OCI-LY1 (cell line): ENCODE data around the gene SGK2.

ENCODE experiments used
- H2AFZ ChIP-seq: fragments of 200-600 bp; sonication (generic), shearing (Covaris generic); 2 replicates; pipeline ENCODE4 v1.6.0; 2014; ENCODE audit warnings: antibody characterized with exemption, mild to moderate bottlenecking, low read length
- H3F3A ChIP-seq: fragments of 200-600 bp; sonication (generic), shearing (Covaris generic); 2 replicates; pipeline ENCODE4 v1.6.0; 2014; ENCODE audit warnings: mild to moderate bottlenecking, antibody characterized with exemption, low read length, moderate library complexity; ENCODE audit not compliant: insufficient read depth
- H3K27ac ChIP-seq: fragments of 200-600 bp; sonication (generic); 2 replicates; pipeline ENCODE4 v1.5.1; 2014; ENCODE audit warnings: low read length, mixed run types, mild to moderate bottlenecking, low read depth; ENCODE audit not compliant: poor library complexity, severe bottlenecking
- H3K27me3 ChIP-seq: fragments of 200-600 bp; sonication (generic); 2 replicates; pipeline ENCODE4 v1.6.0; 2014; ENCODE audit warnings: antibody characterized with exemption, mild to moderate bottlenecking, low read length, moderate library complexity; ENCODE audit not compliant: insufficient read depth
- H3K36me3 ChIP-seq: fragments of 200-600 bp; sonication (generic); 2 replicates; pipeline ENCODE4 v1.6.1; 2014; ENCODE audit warnings: mild to moderate bottlenecking, antibody characterized with exemption, low read length, moderate library complexity, mixed read lengths; ENCODE audit not compliant: insufficient read depth
- H3K4me1 ChIP-seq: fragments of 200-600 bp; sonication (generic); 2 replicates; pipeline ENCODE4 v1.5.1; 2014; ENCODE audit warnings: mild to moderate bottlenecking, low read length, moderate library complexity; ENCODE audit not compliant: insufficient read depth, severe bottlenecking
- H3K4me2 ChIP-seq: fragments of 200-600 bp; sonication (generic), shearing (Covaris generic); 2 replicates; pipeline ENCODE4 v1.6.1; 2014; ENCODE audit warnings: low read length
- H3K4me3 ChIP-seq: fragments of 200-600 bp; sonication (generic); 2 replicates; pipeline ENCODE4 v1.5.1; 2014; ENCODE audit warnings: low read length, low read depth, mild to moderate bottlenecking, mixed read lengths; ENCODE audit not compliant: poor library complexity, severe bottlenecking
- H3K79me2 ChIP-seq: fragments of 200-600 bp; shearing (Covaris generic); 2 replicates; pipeline ENCODE4 v1.6.1; 2016; ENCODE audit warnings: mixed run types, low read length, mixed read lengths; ENCODE audit not compliant: insufficient read depth
- H3K9ac ChIP-seq: fragments of 200-600 bp; sonication (generic), shearing (Covaris generic); 2 replicates; pipeline ENCODE4 v1.6.1; 2014; ENCODE audit warnings: mild to moderate bottlenecking, low read length, mixed read lengths
- H3K9me2 ChIP-seq: fragments of 200-600 bp; sonication (generic), shearing (Covaris generic); 2 replicates; pipeline ENCODE4 v1.6.1; 2014; ENCODE audit warnings: low read depth, mild to moderate bottlenecking, low read length, mixed read lengths
- H3K9me3 ChIP-seq: fragments of 200-600 bp; shearing (Covaris generic); 2 replicates; pipeline ENCODE4 v1.6.1; 2014; ENCODE audit warnings: low read length, mixed read lengths
- H4K20me1 ChIP-seq: fragments of 200-600 bp; sonication (generic), shearing (Covaris generic); 2 replicates; pipeline ENCODE4 v1.6.0; 2016; ENCODE audit warnings: mild to moderate bottlenecking, low read length; ENCODE audit not compliant: insufficient read depth
- EZH2 ChIP-seq: fragments of 200-600 bp; sonication (generic), shearing (Covaris generic); IDR thresholded peaks from 2 replicates; pipeline ENCODE4 v1.8.0; 2017; ENCODE audit warnings: borderline replicate concordance, mixed run types, mild to moderate bottlenecking, antibody characterized with exemption, low read length, moderate library complexity, mixed read lengths
- TF ChIP-seq, protein P1 (sequence below): fragments of 200-600 bp; sonication (generic), shearing (Covaris generic); IDR thresholded peaks from 2 replicates; pipeline ENCODE4 v1.5.1; 2017; ENCODE audit warnings: mild to moderate bottlenecking, antibody characterized with exemption, low read length, moderate library complexity, mixed read lengths

The SGK2 gene

DNA sequence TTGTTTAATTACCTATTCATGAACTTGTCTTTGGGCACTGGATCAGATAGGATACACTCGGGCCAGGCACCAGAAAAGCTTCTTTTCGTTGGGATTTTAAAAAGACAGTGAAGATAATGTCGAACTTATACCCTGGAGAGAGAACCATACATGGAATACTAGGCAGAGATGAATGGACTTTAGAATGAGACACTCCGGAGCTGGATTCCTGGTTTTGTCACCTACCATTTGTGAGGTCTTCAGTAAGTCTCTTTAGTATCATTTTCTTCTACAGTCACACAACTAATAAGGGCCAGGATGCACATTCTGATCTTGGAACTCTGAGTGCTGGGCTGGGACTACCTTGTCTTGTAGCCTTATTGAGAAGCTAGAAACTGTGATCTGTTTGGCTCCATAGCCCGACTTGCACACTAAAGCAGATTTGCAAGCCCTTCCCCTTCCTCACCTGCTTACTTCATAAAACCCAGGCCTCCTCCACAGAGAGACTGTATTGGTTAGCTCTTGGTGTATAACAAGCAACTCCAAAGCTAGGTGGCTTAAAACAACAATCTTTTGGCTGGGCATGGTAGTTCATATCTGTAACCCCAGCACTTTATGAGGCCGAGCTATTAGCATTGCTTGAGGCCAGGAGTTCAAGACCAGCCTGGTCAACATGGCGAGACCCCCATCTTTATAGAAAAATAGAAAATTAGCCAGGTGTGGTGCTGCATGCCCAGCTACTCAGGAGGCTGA, 24.5 kb downstream of the SGK2 start:
- Histone ChIP-seq H3K27me3 (no peaks in the 10 kb centered on the region), H3K9ac (no peak overlapping the region), H3K79me2 (no peaks in the 10 kb centered on the region), H3K9me3 (no peaks in the 10 kb centered on the region), H3K36me3 (no peaks in the 10 kb centered on the region), H3K4me1 (peaks cover 25% of the 10 kb centered on the region), H3F3A (no peaks in the 10 kb centered on the region), H4K20me1 (no peaks in the 10 kb centered on the region), H3K27ac (peak overlapping the region; percentile 82), H3K9me2 (no peaks in the 10 kb centered on the region), H2AFZ (no peak overlapping the region), H3K4me2 (no peak overlapping the region), H3K4me3 (no peak overlapping the region)
- TF ChIP-seq, protein P1, sequence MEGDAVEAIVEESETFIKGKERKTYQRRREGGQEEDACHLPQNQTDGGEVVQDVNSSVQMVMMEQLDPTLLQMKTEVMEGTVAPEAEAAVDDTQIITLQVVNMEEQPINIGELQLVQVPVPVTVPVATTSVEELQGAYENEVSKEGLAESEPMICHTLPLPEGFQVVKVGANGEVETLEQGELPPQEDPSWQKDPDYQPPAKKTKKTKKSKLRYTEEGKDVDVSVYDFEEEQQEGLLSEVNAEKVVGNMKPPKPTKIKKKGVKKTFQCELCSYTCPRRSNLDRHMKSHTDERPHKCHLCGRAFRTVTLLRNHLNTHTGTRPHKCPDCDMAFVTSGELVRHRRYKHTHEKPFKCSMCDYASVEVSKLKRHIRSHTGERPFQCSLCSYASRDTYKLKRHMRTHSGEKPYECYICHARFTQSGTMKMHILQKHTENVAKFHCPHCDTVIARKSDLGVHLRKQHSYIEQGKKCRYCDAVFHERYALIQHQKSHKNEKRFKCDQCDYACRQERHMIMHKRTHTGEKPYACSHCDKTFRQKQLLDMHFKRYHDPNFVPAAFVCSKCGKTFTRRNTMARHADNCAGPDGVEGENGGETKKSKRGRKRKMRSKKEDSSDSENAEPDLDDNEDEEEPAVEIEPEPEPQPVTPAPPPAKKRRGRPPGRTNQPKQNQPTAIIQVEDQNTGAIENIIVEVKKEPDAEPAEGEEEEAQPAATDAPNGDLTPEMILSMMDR: no peak
- no peak for TF ChIP-seq EZH2

GRCh38 chr20:43583982-43584432, 25.2 kb downstream of the SGK2 start:
- no peaks in the 10 kb centered on the region for H3K27me3 ChIP-seq
- peak overlapping the region; percentile 82 for H3K27ac ChIP-seq
- no peak for TF ChIP-seq EZH2
- TF ChIP-seq, protein P1: no peak
- H2AFZ ChIP-seq: no peak overlapping the region
- no peaks in the 10 kb centered on the region for H3F3A ChIP-seq
- H3K9me2 ChIP-seq: no peaks in the 10 kb centered on the region
- H3K79me2 ChIP-seq: no peaks in the 10 kb centered on the region
- no peaks in the 10 kb centered on the region for H4K20me1 ChIP-seq
- no peak overlapping the region for H3K9ac ChIP-seq
- no peaks in the 10 kb centered on the region for H3K36me3 ChIP-seq
- H3K9me3 ChIP-seq: no peaks in the 10 kb centered on the region
- H3K4me1 ChIP-seq: peaks cover 25% of the 10 kb centered on the region
- H3K4me2 ChIP-seq: no peak overlapping the region
- no peak overlapping the region for H3K4me3 ChIP-seq

- no peak overlapping the region for H3K4me3 ChIP-seq
- H3K4me1 ChIP-seq: peaks cover 26% of the 10 kb centered on the region
- H3K27ac ChIP-seq: peak overlapping the region; percentile 82
These were observed 25.8 kb downstream of the SGK2 start for GRCh38 chr20:43584448-43585136.

More at GRCh38 chr20:43584448-43585136, 25.8 kb downstream of the SGK2 start:
- no peaks in the 10 kb centered on the region for H3K9me2 ChIP-seq
- no peak overlapping the region for H2AFZ ChIP-seq
- no peaks in the 10 kb centered on the region for H3K27me3 ChIP-seq
- no peaks in the 10 kb centered on the region for H3K36me3 ChIP-seq
- H3K4me2 ChIP-seq: no peak overlapping the region
- H3F3A ChIP-seq: no peaks in the 10 kb centered on the region
- H3K9ac ChIP-seq: no peak overlapping the region
- no peaks in the 10 kb centered on the region for H4K20me1 ChIP-seq
- TF ChIP-seq, protein P1: no peak
- TF ChIP-seq EZH2: no peak
- no peaks in the 10 kb centered on the region for H3K9me3 ChIP-seq
- H3K79me2 ChIP-seq: no peaks in the 10 kb centered on the region
